Stimulated activated naive CD8-positive, alpha-beta T cell treated with anti-CD3 and anti-CD28 coated beads, Interleukin-15, Interleukin-2, amounts not matched to agents 100 ng/mL and 50 ng/mL, for 24 hours (primary cell): ENCODE data around the gene KAT6B.

ENCODE experiments used
- H3K27ac Mint-ChIP-seq: one replicate; pipeline ENCODE4 v1.8.0; 2021; ENCODE audit warnings: mild to moderate bottlenecking, mixed read lengths
- H3K27me3 Mint-ChIP-seq: one replicate; pipeline ENCODE4 v1.8.0; 2021; ENCODE audit warnings: mixed read lengths
- H3K36me3 Mint-ChIP-seq: one replicate; pipeline ENCODE4 v1.8.0; 2021; ENCODE audit warnings: low read depth, mixed read lengths
- H3K4me1 Mint-ChIP-seq: one replicate; pipeline ENCODE4 v1.8.0; 2021; ENCODE audit warnings: low read depth, mixed read lengths
- H3K4me3 Mint-ChIP-seq: one replicate; pipeline ENCODE4 v1.8.0; 2021; ENCODE audit warnings: mild to moderate bottlenecking, mixed read lengths
- H3K9me3 Mint-ChIP-seq: one replicate; pipeline ENCODE4 v1.8.0; 2021; ENCODE audit warnings: mixed read lengths

The KAT6B gene

GRCh38 chr10:75013007-75013406 lies 186.6 kb downstream of the KAT6B start:
- no peaks in the 10 kb centered on the region for H3K27me3 Mint-ChIP-seq
- H3K27ac Mint-ChIP-seq: peak overlapping the region; percentile 90
- no peak overlapping the region for H3K4me3 Mint-ChIP-seq
- no peaks in the 10 kb centered on the region for H3K36me3 Mint-ChIP-seq
- no peaks in the 10 kb centered on the region for H3K9me3 Mint-ChIP-seq
- peaks cover 49% of the 10 kb centered on the region for H3K4me1 Mint-ChIP-seq

DNA sequence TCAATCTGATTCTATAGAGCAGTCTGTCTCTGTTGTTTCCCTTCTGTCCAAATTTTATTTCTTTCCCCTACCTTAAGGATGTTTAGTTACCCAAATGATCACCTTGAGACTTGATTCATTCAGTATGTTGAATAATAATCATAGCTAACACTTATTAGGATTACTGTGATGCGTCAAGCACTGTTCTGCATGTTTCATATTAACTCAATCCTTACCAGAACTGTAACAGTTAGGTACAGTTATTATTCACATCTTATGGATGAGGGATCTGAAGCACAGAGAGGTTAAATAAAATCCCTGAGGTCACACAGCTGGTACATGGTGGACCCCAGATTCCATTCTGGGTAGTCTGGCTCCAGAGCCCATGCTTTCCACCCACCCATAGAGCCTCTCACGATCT lies 187.1 kb downstream of the KAT6B start:
- peak overlapping the region; percentile 90 for H3K27ac Mint-ChIP-seq
- no peaks in the 10 kb centered on the region for H3K36me3 Mint-ChIP-seq
- H3K4me3 Mint-ChIP-seq: no peak overlapping the region
- no peaks in the 10 kb centered on the region for H3K27me3 Mint-ChIP-seq
- H3K9me3 Mint-ChIP-seq: no peaks in the 10 kb centered on the region
- peaks cover 44% of the 10 kb centered on the region for H3K4me1 Mint-ChIP-seq

GRCh38 chr10:75014516-75015230 lies 188.3 kb downstream of the KAT6B start:
- H3K27me3 Mint-ChIP-seq: no peaks in the 10 kb centered on the region
- H3K36me3 Mint-ChIP-seq: no peaks in the 10 kb centered on the region
- peaks cover 39% of the 10 kb centered on the region for H3K4me1 Mint-ChIP-seq
- H3K4me3 Mint-ChIP-seq: no peak overlapping the region
- H3K27ac Mint-ChIP-seq: peak overlapping the region; percentile 65
- H3K9me3 Mint-ChIP-seq: no peaks in the 10 kb centered on the region

DNA sequence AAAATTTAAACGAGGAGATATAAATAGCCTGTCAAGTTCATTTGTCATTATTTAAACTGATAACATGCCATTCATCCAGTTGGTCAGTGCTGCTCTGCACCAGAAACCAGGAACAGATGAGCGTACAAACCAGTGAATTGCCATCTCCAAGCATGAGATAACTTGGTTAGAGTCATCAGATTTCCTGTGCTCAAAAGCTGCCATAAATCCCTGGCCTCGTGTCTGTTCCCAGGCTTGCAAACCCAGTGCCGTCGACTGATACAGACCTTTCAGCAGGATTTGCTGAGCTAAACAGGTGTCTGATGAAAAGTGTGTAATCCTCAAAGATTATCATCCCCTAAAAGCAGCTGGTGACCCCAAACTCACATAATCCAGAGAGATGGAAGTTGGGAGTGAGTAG lies 189.0 kb downstream of the KAT6B start:
- Mint-ChIP-seq H3K4me1 (peaks cover 39% of the 10 kb centered on the region), H3K9me3 (no peaks in the 10 kb centered on the region), H3K27ac (no peak overlapping the region), H3K4me3 (no peak overlapping the region), H3K27me3 (no peaks in the 10 kb centered on the region), H3K36me3 (no peaks in the 10 kb centered on the region)

- no peaks in the 10 kb centered on the region for H3K9me3 Mint-ChIP-seq
- H3K27me3 Mint-ChIP-seq: no peaks in the 10 kb centered on the region
- no peak overlapping the region for H3K4me3 Mint-ChIP-seq
- no peak overlapping the region for H3K27ac Mint-ChIP-seq
- H3K36me3 Mint-ChIP-seq: no peaks in the 10 kb centered on the region
- peaks cover 38% of the 10 kb centered on the region for H3K4me1 Mint-ChIP-seq
These were observed 189.9 kb downstream of the KAT6B start for GRCh38 chr10:75016325-75016724.

GRCh38 chr10:75018251-75018650 lies 191.9 kb downstream of the KAT6B start:
- H3K4me1 Mint-ChIP-seq: peaks cover 34% of the 10 kb centered on the region
- H3K36me3 Mint-ChIP-seq: peaks cover 15% of the 10 kb centered on the region
- no peaks in the 10 kb centered on the region for H3K9me3 Mint-ChIP-seq
- H3K27me3 Mint-ChIP-seq: no peaks in the 10 kb centered on the region
- H3K27ac Mint-ChIP-seq: no peak overlapping the region
- no peak overlapping the region for H3K4me3 Mint-ChIP-seq

- H3K27ac Mint-ChIP-seq: peak overlapping the region; percentile 36
- H3K4me1 Mint-ChIP-seq: peaks cover 29% of the 10 kb centered on the region
- peaks cover 20% of the 10 kb centered on the region for H3K36me3 Mint-ChIP-seq
- no peak overlapping the region for H3K4me3 Mint-ChIP-seq
- no peaks in the 10 kb centered on the region for H3K9me3 Mint-ChIP-seq
- H3K27me3 Mint-ChIP-seq: no peaks in the 10 kb centered on the region
These were observed 192.4 kb downstream of the KAT6B start for GRCh38 chr10:75018686-75019307.

DNA sequence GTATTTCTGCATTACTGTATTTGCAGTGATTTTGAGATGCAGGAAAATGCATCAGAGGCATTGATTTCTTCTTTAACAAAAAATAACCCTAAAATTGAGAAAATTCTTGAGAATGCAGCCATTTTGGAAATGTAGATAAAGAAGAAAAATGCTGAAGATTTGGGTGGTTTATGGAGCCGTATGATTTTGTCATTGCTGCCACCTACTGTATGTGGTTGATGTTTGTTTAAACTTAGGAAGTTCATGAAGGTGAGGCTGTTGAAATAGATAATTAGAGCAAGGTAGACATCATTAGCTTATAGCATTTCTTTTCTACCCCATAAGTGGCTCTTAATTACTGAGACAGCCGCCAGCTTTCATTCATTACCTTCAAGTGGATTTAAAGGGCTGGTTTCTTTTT lies 193.0 kb downstream of the KAT6B start:
- no peaks in the 10 kb centered on the region for H3K27me3 Mint-ChIP-seq
- H3K4me1 Mint-ChIP-seq: peaks cover 24% of the 10 kb centered on the region
- no peaks in the 10 kb centered on the region for H3K9me3 Mint-ChIP-seq
- H3K4me3 Mint-ChIP-seq: no peak overlapping the region
- H3K36me3 Mint-ChIP-seq: peaks cover 22% of the 10 kb centered on the region
- no peak overlapping the region for H3K27ac Mint-ChIP-seq

- peaks cover 27% of the 10 kb centered on the region for H3K36me3 Mint-ChIP-seq
- H3K27me3 Mint-ChIP-seq: no peaks in the 10 kb centered on the region
- H3K9me3 Mint-ChIP-seq: no peaks in the 10 kb centered on the region
- peaks cover 18% of the 10 kb centered on the region for H3K4me1 Mint-ChIP-seq
- no peak overlapping the region for H3K27ac Mint-ChIP-seq
- H3K4me3 Mint-ChIP-seq: no peak overlapping the region
These were observed 193.8 kb downstream of the KAT6B start for GRCh38 chr10:75020168-75020567.

DNA sequence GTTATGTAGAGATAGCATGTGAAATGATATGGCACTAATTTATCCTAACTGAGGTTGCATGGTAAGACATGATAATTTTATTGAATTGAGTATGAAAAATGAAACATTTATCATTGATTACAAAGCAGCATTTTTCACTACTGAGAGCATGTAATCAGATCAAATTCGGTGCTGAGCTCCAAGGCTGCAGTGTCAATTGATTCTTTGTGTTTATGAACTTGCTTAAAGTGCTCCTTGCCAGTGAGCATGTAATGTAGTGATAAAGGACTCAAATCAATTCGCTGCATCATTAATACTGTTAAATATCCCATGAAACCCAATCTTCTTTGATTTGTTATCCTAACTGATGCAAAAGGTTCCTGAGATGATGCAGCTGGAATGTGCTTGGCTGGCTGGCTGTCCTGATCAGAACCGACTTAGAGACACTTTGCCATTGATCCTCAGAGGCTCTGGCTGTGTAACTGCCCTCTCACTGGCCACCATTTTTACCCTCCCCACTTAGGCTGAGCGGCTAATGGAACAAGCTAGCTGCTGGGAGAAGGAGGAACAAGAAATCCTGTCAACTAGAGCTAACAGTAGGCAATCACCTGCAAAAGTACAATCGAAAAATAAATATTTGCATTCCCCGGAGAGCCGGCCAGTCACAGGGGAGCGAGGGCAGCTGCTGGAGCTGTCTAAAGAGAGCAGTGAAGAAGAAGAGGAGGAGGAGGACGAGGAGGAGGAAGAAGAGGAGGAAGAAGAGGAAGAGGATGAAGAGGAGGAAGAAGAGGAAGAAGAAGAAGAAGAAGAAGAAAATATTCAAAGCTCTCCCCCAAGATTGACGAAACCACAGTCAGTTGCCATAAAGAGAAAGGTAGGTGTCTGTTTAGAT lies 195.2 kb downstream of the KAT6B start:
- Mint-ChIP-seq H3K36me3 (peaks cover 34% of the 10 kb centered on the region), H3K27ac (peak overlapping the region; percentile 57)

DNA sequence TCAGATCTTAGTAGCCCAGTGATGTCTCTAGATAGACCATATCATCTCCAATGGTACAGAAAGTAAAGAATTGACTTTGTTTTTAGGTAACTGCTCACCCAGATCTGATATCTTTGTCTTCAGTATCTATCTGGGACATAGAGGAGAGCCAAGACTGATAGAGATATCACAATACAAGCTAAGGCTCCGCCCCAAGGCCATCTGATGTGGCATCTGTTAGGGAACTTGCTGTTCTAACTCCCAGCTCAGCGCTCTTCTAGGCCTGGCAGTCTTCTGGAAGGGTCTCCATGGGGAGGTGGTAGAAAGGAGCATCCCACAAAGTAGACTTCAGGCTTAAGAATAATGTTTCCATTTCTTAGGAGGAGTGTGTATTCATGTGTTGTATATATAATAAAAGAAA lies 196.7 kb downstream of the KAT6B start:
- Mint-ChIP-seq H3K27me3 (no peaks in the 10 kb centered on the region), H3K4me3 (no peak overlapping the region), H3K9me3 (no peaks in the 10 kb centered on the region), H3K36me3 (peaks cover 37% of the 10 kb centered on the region), H3K27ac (no peak overlapping the region), H3K4me1 (peaks cover 13% of the 10 kb centered on the region)

More for the DNA sequence above, 195.2 kb downstream of the KAT6B start:
- H3K4me1 Mint-ChIP-seq: peaks cover 13% of the 10 kb centered on the region
- no peak overlapping the region for H3K4me3 Mint-ChIP-seq
- no peaks in the 10 kb centered on the region for H3K9me3 Mint-ChIP-seq
- H3K27me3 Mint-ChIP-seq: no peaks in the 10 kb centered on the region

DNA sequence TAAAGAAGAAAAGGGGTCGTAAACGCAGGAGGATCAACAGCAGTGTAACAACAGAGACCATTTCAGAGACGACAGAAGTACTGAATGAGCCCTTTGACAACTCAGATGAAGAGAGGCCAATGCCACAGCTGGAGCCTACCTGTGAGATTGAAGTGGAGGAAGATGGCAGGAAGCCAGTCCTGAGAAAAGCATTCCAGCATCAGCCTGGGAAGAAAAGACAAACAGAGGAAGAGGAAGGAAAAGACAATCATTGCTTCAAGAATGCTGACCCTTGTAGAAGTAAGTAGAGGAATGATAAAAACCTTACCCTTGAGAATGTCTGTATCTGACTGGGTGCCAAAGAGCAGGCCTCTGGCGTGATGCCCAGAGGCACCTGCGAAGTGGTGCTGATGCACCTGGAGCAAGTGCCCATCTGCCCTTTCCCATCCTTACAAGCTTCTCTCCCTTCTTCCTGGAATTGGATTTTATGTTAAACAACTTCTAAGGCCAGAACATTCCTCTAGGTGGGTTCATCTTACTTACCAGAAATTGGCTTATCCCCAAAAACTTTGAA lies 198.6 kb downstream of the KAT6B start:
- no peak overlapping the region for H3K27ac Mint-ChIP-seq
- peaks cover 57% of the 10 kb centered on the region for H3K36me3 Mint-ChIP-seq
- no peaks in the 10 kb centered on the region for H3K9me3 Mint-ChIP-seq
- H3K4me3 Mint-ChIP-seq: no peak overlapping the region
- H3K27me3 Mint-ChIP-seq: no peaks in the 10 kb centered on the region
- H3K4me1 Mint-ChIP-seq: peaks cover 13% of the 10 kb centered on the region

DNA sequence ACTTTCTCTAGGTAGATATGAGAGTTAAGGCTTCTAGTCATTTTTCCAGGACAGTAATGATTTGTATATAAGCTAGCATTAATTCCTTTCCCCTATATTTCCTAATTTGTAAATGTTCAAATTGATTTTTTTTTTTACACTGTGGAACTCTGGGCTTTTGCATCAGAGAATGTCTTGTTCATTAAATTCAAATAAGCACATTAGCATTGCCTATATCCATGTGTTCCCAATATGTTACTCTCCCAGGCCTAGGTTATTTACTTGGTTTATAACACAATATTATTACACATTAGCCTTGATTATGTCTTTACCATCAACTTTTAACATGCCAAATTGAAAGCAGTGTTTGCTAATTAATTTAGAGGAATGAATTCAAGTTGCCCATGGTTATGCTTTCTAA lies 201.6 kb downstream of the KAT6B start:
- no peaks in the 10 kb centered on the region for H3K27me3 Mint-ChIP-seq
- H3K36me3 Mint-ChIP-seq: peaks cover 53% of the 10 kb centered on the region
- H3K27ac Mint-ChIP-seq: no peak overlapping the region
- peaks cover 4% of the 10 kb centered on the region for H3K4me1 Mint-ChIP-seq
- no peaks in the 10 kb centered on the region for H3K9me3 Mint-ChIP-seq
- H3K4me3 Mint-ChIP-seq: no peak overlapping the region

GRCh38 chr10:75028748-75029147 lies 202.3 kb downstream of the KAT6B start:
- H3K4me3 Mint-ChIP-seq: no peak overlapping the region
- peaks cover 10% of the 10 kb centered on the region for H3K4me1 Mint-ChIP-seq
- H3K9me3 Mint-ChIP-seq: no peaks in the 10 kb centered on the region
- no peaks in the 10 kb centered on the region for H3K27me3 Mint-ChIP-seq
- H3K27ac Mint-ChIP-seq: no peak overlapping the region
- peaks cover 46% of the 10 kb centered on the region for H3K36me3 Mint-ChIP-seq

GRCh38 chr10:75029420-75029819 lies 203.0 kb downstream of the KAT6B start:
- no peaks in the 10 kb centered on the region for H3K9me3 Mint-ChIP-seq
- peaks cover 44% of the 10 kb centered on the region for H3K36me3 Mint-ChIP-seq
- no peaks in the 10 kb centered on the region for H3K27me3 Mint-ChIP-seq
- no peak overlapping the region for H3K27ac Mint-ChIP-seq
- H3K4me3 Mint-ChIP-seq: no peak overlapping the region
- H3K4me1 Mint-ChIP-seq: peaks cover 17% of the 10 kb centered on the region
